IMR-90 (cell line): ENCODE measurements around the gene SNRPA1. TPM values are rescaled to one million over a fixed set of nuclear protein-coding genes. Genes with fewer than 3 reads are reported as not detected.
A peak's percentile ranks its signal among the peaks of the same experiment; 100 is the strongest.

Source experiments
- ATAC-seq: fragments of 200-7000 bp; cut with Tn5 transposase; 2 replicates; pipeline ENCODE4 v1.9.1; 2020; ENCODE audit warnings: low read depth, mild to moderate bottlenecking, moderate library complexity
- BruUV-seq: library from RNA; stranded (reverse); fragments of 400-500 nt; replicated peaks from 2 replicates; lab custom pipeline; 2021; lab: Mats Ljungman, UMichigan
- CTCF ChIA-PET: fragments of 300-600 bp; formaldehyde crosslinking; extraction: SDS; loops from one replicate; lab custom pipeline; 2021; ENCODE audit warnings: antibody characterized with exemption; lab: Yijun Ruan, JAX
- POLR2A ChIA-PET: fragments of 300-600 bp; sonication (Branson Sonifier 250); formaldehyde crosslinking; loops from one replicate; lab custom pipeline; 2022; ENCODE audit warnings: antibody characterized with exemption; ENCODE audit not compliant: unreplicated experiment; lab: Charles Lee
- DNase-seq: peaks from one replicate; pipeline ENCODE4 v3.0.0; 2013
- H2AFZ ChIP-seq: replicated peaks from 2 replicates; pipeline ENCODE3; 2013; ENCODE audit warnings: low read length, mild to moderate bottlenecking; ENCODE audit not compliant: poor library complexity
- H2AK5ac ChIP-seq: 2 replicates; pipeline ENCODE4 v1.6.1; 2013; ENCODE audit warnings: low read depth, low read length, inconsistent platforms
- H2AK9ac ChIP-seq: replicated peaks from 2 replicates; pipeline ENCODE3; 2013; ENCODE audit warnings: mild to moderate bottlenecking, low read depth, low read length, moderate library complexity; ENCODE audit not compliant: poor library complexity
- H2BK120ac ChIP-seq: 2 replicates; pipeline ENCODE4 v1.6.1; 2013; ENCODE audit warnings: low read depth, low read length, inconsistent platforms
- H2BK15ac ChIP-seq: 3 replicates; pipeline ENCODE4 v1.6.1; 2013; ENCODE audit warnings: low read depth, low read length, inconsistent platforms
- H2BK20ac ChIP-seq: 2 replicates; pipeline ENCODE4 v1.6.1; 2013; ENCODE audit warnings: low read depth, mild to moderate bottlenecking, inconsistent platforms, low read length, moderate library complexity
- H2BK5ac ChIP-seq: 2 replicates; pipeline ENCODE4 v1.6.1; 2013; ENCODE audit warnings: mild to moderate bottlenecking, low read depth, low read length, inconsistent platforms; ENCODE audit not compliant: poor library complexity, severe bottlenecking
- H3K14ac ChIP-seq: replicated peaks from 2 replicates; pipeline ENCODE4 v1.6.1; 2013; ENCODE audit warnings: low read depth, low read length, inconsistent platforms
- H3K18ac ChIP-seq: 2 replicates; pipeline ENCODE4 v1.6.1; 2013; ENCODE audit warnings: low read depth, low read length, control low read depth
- H3K23ac ChIP-seq: 2 replicates; pipeline ENCODE4 v1.6.1; 2013; ENCODE audit warnings: low read depth, low read length, inconsistent platforms
- H3K27ac ChIP-seq: 2 replicates; pipeline ENCODE4 v1.5.1; 2013; ENCODE audit warnings: mild to moderate bottlenecking, control low read depth, low read length; ENCODE audit not compliant: insufficient read depth
- H3K27me3 ChIP-seq: 2 replicates; pipeline ENCODE4 v1.6.1; 2013; ENCODE audit warnings: low read length; ENCODE audit not compliant: control insufficient read depth, insufficient read depth
- H3K36me3 ChIP-seq: 2 replicates; pipeline ENCODE4 v1.6.1; 2013; ENCODE audit warnings: low read length, mixed read lengths; ENCODE audit not compliant: control insufficient read depth, insufficient read depth
- H3K4ac ChIP-seq: 2 replicates; pipeline ENCODE4 v1.6.1; 2013; ENCODE audit warnings: low read depth, low read length, inconsistent platforms
- H3K4me1 ChIP-seq: 2 replicates; pipeline ENCODE4 v1.6.1; 2013; ENCODE audit warnings: low read length, mixed read lengths; ENCODE audit not compliant: control insufficient read depth, insufficient read depth
- H3K4me2 ChIP-seq: 2 replicates; pipeline ENCODE4 v1.6.1; 2013; ENCODE audit warnings: low read depth, mild to moderate bottlenecking, control low read depth, low read length, moderate library complexity
- H3K4me3 ChIP-seq: 2 replicates; pipeline ENCODE4 v1.5.1; 2013; ENCODE audit warnings: low read depth, mild to moderate bottlenecking, control low read depth, low read length, moderate library complexity; ENCODE audit not compliant: insufficient read depth
- H3K56ac ChIP-seq: 2 replicates; pipeline ENCODE4 v1.6.1; 2013; ENCODE audit warnings: low read length, inconsistent platforms; ENCODE audit not compliant: insufficient read depth; ENCODE audit errors: extremely low read depth
- H3K79me1 ChIP-seq, 2 experiments: 2 replicates each; pipeline ENCODE4 v1.6.1; 2013; ENCODE audit warnings: low read length in 2 of 2, inconsistent platforms in 1 of 2, low read depth in 1 of 2
- H3K9ac ChIP-seq: 2 replicates; pipeline ENCODE4 v1.6.1; 2013; ENCODE audit warnings: low read depth, low read length, control low read depth
- H3K9me1 ChIP-seq: 2 replicates; pipeline ENCODE4 v1.6.1; 2013; ENCODE audit warnings: low read length, inconsistent platforms; ENCODE audit not compliant: insufficient read depth
- H3K9me3 ChIP-seq: 2 replicates; pipeline ENCODE4 v1.6.1; 2013; ENCODE audit warnings: low read length; ENCODE audit not compliant: control insufficient read depth, insufficient read depth
- H4K20me1 ChIP-seq: 2 replicates; pipeline ENCODE4 v1.6.1; 2013; ENCODE audit warnings: low read length, inconsistent platforms; ENCODE audit not compliant: insufficient read depth
- H4K5ac ChIP-seq: 2 replicates; pipeline ENCODE4 v1.6.1; 2013; ENCODE audit warnings: mild to moderate bottlenecking, low read depth, low read length, control low read depth
- H4K8ac ChIP-seq, 2 experiments: 2 replicates each; pipeline ENCODE4 v1.6.1; 2013; ENCODE audit warnings: low read depth in 2 of 2, low read length in 2 of 2, control low read depth in 1 of 2, inconsistent platforms in 1 of 2
- H4K91ac ChIP-seq: 2 replicates; pipeline ENCODE4 v1.6.1; 2013; ENCODE audit warnings: low read depth, low read length, inconsistent platforms; ENCODE audit not compliant: insufficient read depth
- ELK1 ChIP-seq: fragments of 150-350 bp; IDR thresholded peaks from 2 replicates; pipeline ENCODE4 v1.6.1; 2016; ENCODE audit warnings: low read depth, mild to moderate bottlenecking, low read length, moderate library complexity, borderline replicate concordance
- POLR2A ChIP-seq: IDR thresholded peaks from 2 replicates; pipeline ENCODE4 v1.6.1; 2012; ENCODE audit warnings: mild to moderate bottlenecking, low read depth, low read length
- RCOR1 ChIP-seq: IDR thresholded peaks from 2 replicates; pipeline ENCODE4 v1.6.1; 2012; ENCODE audit warnings: mild to moderate bottlenecking, low read length, improper control_type of control experiment; ENCODE audit not compliant: insufficient replicate concordance
- WGBS, 2 experiments: methylation state at CpG; one replicate each; pipeline versions ENCODE4 v1.1.5 to v1.1.7; 2013; ENCODE audit warnings: missing lambda C conversion rate in 2 of 2; ENCODE audit not compliant: insufficient read length in 1 of 2; ENCODE audit errors: extremely low coverage in 2 of 2; 5-methylcytosine and 5-hydroxymethylcytosine counted together
- dilution Hi-C: fragments of 300-500 bp; cut with HindIII; formaldehyde crosslinking; loops from one replicate; pipeline ENCODE4 v1.14.3; 2018; ENCODE audit warnings: low sequenced_read_pairs; ENCODE audit not compliant: unreplicated experiment
- in situ Hi-C: fragments of 300-500 bp; cut with MboI; formaldehyde crosslinking; loops from 3 replicates; pipeline ENCODE4 v1.14.3; 2019; ENCODE audit warnings: low sequenced_read_pairs, inconsistent platforms, mixed read lengths
- intact Hi-C: fragments of 100-400 bp; cut with micrococcal nuclease; formaldehyde crosslinking; loops from 2 replicates; pipeline ENCODE4 v1.10.0; 2022
- polyA plus RNA-seq, 3 experiments: library from polyadenylated mRNA; depleted of rRNA; stranded (reverse); fragments of >200 nt; gene quantifications; 2 replicates each; pipeline ENCODE4 v1.2.3, GENCODE V29; 2012; ENCODE audit warnings: low replicate concordance in 1 of 3
- total RNA-seq: library from RNA; depleted of rRNA; stranded (reverse); fragments of >200 nt; gene quantifications from 2 replicates; pipeline ENCODE4 v1.2.3, GENCODE V29; 2012

The SNRPA1 gene
- total and polyA plus RNA-seq, 2 of the 4 experiments (the other 2 are of a cell fraction), result 37.1 to 79.9 TPM

GRCh38 chr15:101246824-101247745 lies 48.0 kb downstream of the SNRPA1 start:
- no peak overlapping the region for H3K14ac ChIP-seq
- H2BK5ac ChIP-seq, result no peak overlapping the region
- no peak overlapping the region for H3K9ac ChIP-seq
- TF ChIP-seq ELK1, result no peak
- no peak for TF ChIP-seq RCOR1
- peak; percentile 32; the same call in 1 of the 2 replicates for TF ChIP-seq POLR2A
- H3K4ac ChIP-seq, result no peak overlapping the region
- in situ Hi-C loops (loop anchor here (5.0 kb wide), 1 partner anchor 40 kb away; no protein-coding TSS in a partner anchor), intact Hi-C loops (no loop called here), dilution Hi-C loops (no loop called here)
- H3K27me3 ChIP-seq, result no peaks in the 10 kb centered on the region
- POLR2A ChIA-PET, result no interaction called here
- H2BK20ac ChIP-seq, result no peak overlapping the region
- no peak for ATAC-seq
- H3K36me3 ChIP-seq, result peaks cover 20% of the 10 kb centered on the region
- no peak for DNase-seq
- no peak overlapping the region for H2AK9ac ChIP-seq
- peaks cover 34% of the 10 kb centered on the region for H3K4me1 ChIP-seq
- no peak overlapping the region for H2BK120ac ChIP-seq
- H3K4me3 ChIP-seq, result no peak overlapping the region
- H4K91ac ChIP-seq, result no peak overlapping the region
- H4K8ac ChIP-seq, result no peak overlapping the region
- H4K20me1 ChIP-seq, result peaks cover 88% of the 10 kb centered on the region
- H3K18ac ChIP-seq, result no peak overlapping the region
- H3K56ac ChIP-seq, result no peak overlapping the region
- H3K27ac ChIP-seq, result no peak overlapping the region
- peaks cover 32% of the 10 kb centered on the region for H3K9me1 ChIP-seq
- no peaks in the 10 kb centered on the region for H3K9me3 ChIP-seq
- no peak overlapping the region for H2AK5ac ChIP-seq
- peaks cover 0 to 65% of the 10 kb centered on the region in 2 experiments; a peak in 2 of 4 replicates for H3K79me1 ChIP-seq
- 93% methylated on average over 5 of the region's 10 CpGs; no CpG with 5 or more reads in 1 of the 2 experiments for WGBS, 2 experiments
- no TSS peak for BruUV-seq
- no peak overlapping the region for H2AFZ ChIP-seq
- CTCF ChIA-PET, result no interaction called here
- H3K23ac ChIP-seq, result peak overlapping the region; percentile 41; the same call in 1 of the 2 replicates
- no peak overlapping the region for H4K5ac ChIP-seq
- H3K4me2 ChIP-seq, result no peak overlapping the region; the same call in 1 of the 2 replicates
- no peak overlapping the region for H2BK15ac ChIP-seq
